ENCODE measurements around the gene DNMT1.

DNMT1 gene

GRCh38 chr19:10126213-10126639 is 68.5 kb downstream of the DNMT1 start:
- peak; percentile 95 for ATAC-seq
- Mint-ChIP-seq H3K27me3 (no peaks in the 10 kb centered on the region), H3K27ac (peak overlapping the region; percentile 79), H3K4me1 (peaks cover 20% of the 10 kb centered on the region), H3K4me3 (no peak overlapping the region), H3K36me3 (peaks cover 12% of the 10 kb centered on the region), H3K9me3 (no peaks in the 10 kb centered on the region)

- Mint-ChIP-seq H3K27ac (peak overlapping the region; percentile 61), H3K36me3 (peaks cover 8% of the 10 kb centered on the region)
Measured at GRCh38 chr19:10124429-10124828, 70.3 kb downstream of the DNMT1 start.

GRCh38 chr19:10122045-10122444 is 72.7 kb downstream of the DNMT1 start:
- ATAC-seq = no peak
- Mint-ChIP-seq H3K27me3 (no peaks in the 10 kb centered on the region), H3K36me3 (peaks cover 17% of the 10 kb centered on the region), H3K27ac (no peak overlapping the region), H3K4me1 (peaks cover 35% of the 10 kb centered on the region), H3K4me3 (no peak overlapping the region), H3K9me3 (no peaks in the 10 kb centered on the region)

More at GRCh38 chr19:10124429-10124828, 70.3 kb downstream of the DNMT1 start:
- H3K27me3 Mint-ChIP-seq = no peaks in the 10 kb centered on the region
- H3K4me3 Mint-ChIP-seq = no peak overlapping the region
- ATAC-seq = no peak
- peaks cover 27% of the 10 kb centered on the region for H3K4me1 Mint-ChIP-seq
- H3K9me3 Mint-ChIP-seq = no peaks in the 10 kb centered on the region

- Mint-ChIP-seq H3K4me3 (no peak overlapping the region), H3K36me3 (peaks cover 31% of the 10 kb centered on the region)
Measured at GRCh38 chr19:10120538-10121189, 74.1 kb downstream of the DNMT1 start.

GRCh38 chr19:10118960-10119359 is 75.8 kb downstream of the DNMT1 start:
- peaks cover 40% of the 10 kb centered on the region for H3K36me3 Mint-ChIP-seq
- H3K4me3 Mint-ChIP-seq = peak overlapping the region; percentile 96
- no peaks in the 10 kb centered on the region for H3K27me3 Mint-ChIP-seq
- no peaks in the 10 kb centered on the region for H3K9me3 Mint-ChIP-seq
- H3K27ac Mint-ChIP-seq = peak overlapping the region; percentile 95
- ATAC-seq = no peak
- peaks cover 45% of the 10 kb centered on the region for H3K4me1 Mint-ChIP-seq

More at GRCh38 chr19:10120538-10121189, 74.1 kb downstream of the DNMT1 start:
- Mint-ChIP-seq H3K4me1 (peaks cover 36% of the 10 kb centered on the region), H3K27me3 (no peaks in the 10 kb centered on the region), H3K9me3 (no peaks in the 10 kb centered on the region), H3K27ac (no peak overlapping the region)
- no peak for ATAC-seq

GRCh38 chr19:10116866-10117616 is 77.7 kb downstream of the DNMT1 start:
- H3K4me3 Mint-ChIP-seq = no peak overlapping the region
- no peak for ATAC-seq
- H3K36me3 Mint-ChIP-seq = peaks cover 60% of the 10 kb centered on the region
- H3K27ac Mint-ChIP-seq = peak overlapping the region; percentile 91
- H3K4me1 Mint-ChIP-seq = peaks cover 60% of the 10 kb centered on the region
- H3K9me3 Mint-ChIP-seq = no peaks in the 10 kb centered on the region
- H3K27me3 Mint-ChIP-seq = no peaks in the 10 kb centered on the region

GRCh38 chr19:10116085-10116865 is 78.5 kb downstream of the DNMT1 start:
- Mint-ChIP-seq H3K9me3 (no peaks in the 10 kb centered on the region), H3K36me3 (peaks cover 67% of the 10 kb centered on the region), H3K27ac (peak overlapping the region; percentile 91), H3K4me1 (peaks cover 65% of the 10 kb centered on the region), H3K4me3 (peak overlapping the region; percentile 45), H3K27me3 (no peaks in the 10 kb centered on the region)
- ATAC-seq = no peak

GRCh38 chr19:10115392-10116084 is 79.2 kb downstream of the DNMT1 start:
- peaks cover 73% of the 10 kb centered on the region for H3K36me3 Mint-ChIP-seq
- H3K4me3 Mint-ChIP-seq = peak overlapping the region; percentile 45
- H3K4me1 Mint-ChIP-seq = peaks cover 72% of the 10 kb centered on the region
- peak overlapping the region; percentile 91 for H3K27ac Mint-ChIP-seq
- no peak for ATAC-seq
- no peaks in the 10 kb centered on the region for H3K9me3 Mint-ChIP-seq
- no peaks in the 10 kb centered on the region for H3K27me3 Mint-ChIP-seq

GRCh38 chr19:10114651-10115391 is 79.9 kb downstream of the DNMT1 start:
- no peak for ATAC-seq
- Mint-ChIP-seq H3K27me3 (no peaks in the 10 kb centered on the region), H3K4me3 (peak overlapping the region; percentile 60), H3K27ac (peak overlapping the region; percentile 91), H3K4me1 (peaks cover 75% of the 10 kb centered on the region), H3K9me3 (no peaks in the 10 kb centered on the region), H3K36me3 (peaks cover 80% of the 10 kb centered on the region)

- Mint-ChIP-seq H3K4me3 (peak overlapping the region; percentile 86), H3K27me3 (no peaks in the 10 kb centered on the region), H3K9me3 (no peaks in the 10 kb centered on the region), H3K27ac (peak overlapping the region; percentile 91), H3K36me3 (peaks cover 84% of the 10 kb centered on the region), H3K4me1 (peaks cover 76% of the 10 kb centered on the region)
- no peak for ATAC-seq
Measured at GRCh38 chr19:10113964-10114650, 80.6 kb downstream of the DNMT1 start.

- Mint-ChIP-seq H3K4me1 (peaks cover 73% of the 10 kb centered on the region), H3K9me3 (no peaks in the 10 kb centered on the region), H3K27me3 (no peaks in the 10 kb centered on the region), H3K27ac (peak overlapping the region; percentile 91), H3K36me3 (peaks cover 82% of the 10 kb centered on the region), H3K4me3 (peak overlapping the region; percentile 86)
- no peak for ATAC-seq
Measured at GRCh38 chr19:10113592-10113963, 81.2 kb downstream of the DNMT1 start.

- Mint-ChIP-seq H3K4me1 (peaks cover 75% of the 10 kb centered on the region), H3K36me3 (peaks cover 83% of the 10 kb centered on the region), H3K27ac (peak overlapping the region; percentile 91), H3K9me3 (no peaks in the 10 kb centered on the region), H3K4me3 (peak overlapping the region; percentile 86), H3K27me3 (no peaks in the 10 kb centered on the region)
- ATAC-seq = peak; percentile 50
Measured at GRCh38 chr19:10112895-10113591, 81.7 kb downstream of the DNMT1 start.

GRCh38 chr19:10112037-10112761 is 82.6 kb downstream of the DNMT1 start:
- no peaks in the 10 kb centered on the region for H3K27me3 Mint-ChIP-seq
- H3K9me3 Mint-ChIP-seq = no peaks in the 10 kb centered on the region
- peak overlapping the region; percentile 86 for H3K4me3 Mint-ChIP-seq
- peaks cover 92% of the 10 kb centered on the region for H3K36me3 Mint-ChIP-seq
- H3K4me1 Mint-ChIP-seq = peaks cover 84% of the 10 kb centered on the region
- ATAC-seq = peak; percentile 14
- peak overlapping the region; percentile 91 for H3K27ac Mint-ChIP-seq

All from stimulated activated memory B cell treated with anti-CD40 and anti-IgM and Interleukin-4, amounts not matched to agents 10 μg/mL and 1 μg/mL and 100 μg/mL, for 72 hours (primary cell).